GM12873 (cell line): Measurements from ENCODE around the gene ARHGAP12.
A peak's percentile ranks its signal among the peaks of the same experiment; 100 is the strongest.

Experiments
- TF ChIP-seq, protein P1 (sequence below): IDR thresholded peaks from 2 replicates; pipeline ENCODE4 v1.5.1; 2012; ENCODE audit warnings: low read depth, mild to moderate bottlenecking, moderate library complexity, low read length, control low read depth; ENCODE audit not compliant: insufficient read depth; ENCODE audit errors: missing control alignments

ARHGAP12 gene

DNA sequence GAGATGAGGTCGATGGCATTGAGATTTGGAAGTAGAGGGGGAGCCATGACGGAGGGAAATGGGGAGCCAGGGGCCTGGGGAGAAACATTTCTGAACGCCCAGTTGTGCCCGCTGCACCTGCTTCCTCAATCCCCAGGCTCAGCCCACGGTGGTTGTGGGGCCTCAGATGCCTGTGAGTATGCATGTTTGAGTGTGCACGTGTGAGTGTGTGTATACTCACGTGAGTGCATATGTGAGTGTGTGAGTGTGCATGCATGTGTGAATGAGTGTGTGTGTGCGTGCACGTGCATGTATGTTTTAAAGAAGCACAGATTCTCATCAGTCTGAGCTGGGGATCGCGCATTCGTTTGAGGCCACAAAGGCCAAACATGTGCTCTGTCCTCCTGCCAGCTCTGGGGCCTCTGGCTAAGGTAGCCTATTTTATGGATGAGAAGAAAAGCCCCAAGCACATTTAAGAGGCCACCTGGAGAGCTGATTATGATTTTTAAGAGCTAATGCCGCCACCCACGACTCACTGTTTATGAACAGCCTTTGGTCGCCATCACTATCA, 154.8 kb downstream of the ARHGAP12 start:
- TF ChIP-seq, protein P1, sequence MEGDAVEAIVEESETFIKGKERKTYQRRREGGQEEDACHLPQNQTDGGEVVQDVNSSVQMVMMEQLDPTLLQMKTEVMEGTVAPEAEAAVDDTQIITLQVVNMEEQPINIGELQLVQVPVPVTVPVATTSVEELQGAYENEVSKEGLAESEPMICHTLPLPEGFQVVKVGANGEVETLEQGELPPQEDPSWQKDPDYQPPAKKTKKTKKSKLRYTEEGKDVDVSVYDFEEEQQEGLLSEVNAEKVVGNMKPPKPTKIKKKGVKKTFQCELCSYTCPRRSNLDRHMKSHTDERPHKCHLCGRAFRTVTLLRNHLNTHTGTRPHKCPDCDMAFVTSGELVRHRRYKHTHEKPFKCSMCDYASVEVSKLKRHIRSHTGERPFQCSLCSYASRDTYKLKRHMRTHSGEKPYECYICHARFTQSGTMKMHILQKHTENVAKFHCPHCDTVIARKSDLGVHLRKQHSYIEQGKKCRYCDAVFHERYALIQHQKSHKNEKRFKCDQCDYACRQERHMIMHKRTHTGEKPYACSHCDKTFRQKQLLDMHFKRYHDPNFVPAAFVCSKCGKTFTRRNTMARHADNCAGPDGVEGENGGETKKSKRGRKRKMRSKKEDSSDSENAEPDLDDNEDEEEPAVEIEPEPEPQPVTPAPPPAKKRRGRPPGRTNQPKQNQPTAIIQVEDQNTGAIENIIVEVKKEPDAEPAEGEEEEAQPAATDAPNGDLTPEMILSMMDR = no peak

DNA sequence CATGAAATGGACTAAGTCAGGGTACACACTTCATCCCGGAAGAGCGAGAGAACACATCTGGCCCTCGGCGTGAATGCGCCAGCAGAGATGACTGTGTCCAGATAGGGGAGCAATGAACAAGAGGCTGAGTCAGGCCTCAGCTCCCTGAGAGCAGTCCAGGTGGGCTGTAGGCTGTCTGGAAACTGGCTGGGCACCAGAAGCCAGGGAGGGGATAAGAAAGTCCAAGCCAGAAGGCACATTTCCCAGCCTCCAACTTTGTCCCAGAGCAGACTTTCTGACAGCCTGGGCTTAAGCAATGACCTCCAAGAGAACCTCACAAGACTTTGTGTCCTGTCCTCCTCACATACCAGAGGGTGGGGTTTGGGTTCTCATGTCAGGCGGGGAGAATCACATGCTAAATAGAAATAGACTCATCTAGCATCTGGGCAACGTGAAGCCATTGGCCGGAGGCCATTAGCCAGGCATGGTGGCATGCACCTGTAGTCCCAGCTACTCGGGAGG, 157.2 kb downstream of the ARHGAP12 start:
- TF ChIP-seq, protein P1 = no peak

GRCh38 chr10:31770307-31770902, 158.2 kb downstream of the ARHGAP12 start:
- TF ChIP-seq, protein P1 = peak; percentile 82

- TF ChIP-seq, protein P1 = no peak
These were observed 159.1 kb downstream of the ARHGAP12 start for GRCh38 chr10:31769564-31769963.

GRCh38 chr10:31768467-31768866, 160.2 kb downstream of the ARHGAP12 start:
- TF ChIP-seq, protein P1 = no peak

DNA sequence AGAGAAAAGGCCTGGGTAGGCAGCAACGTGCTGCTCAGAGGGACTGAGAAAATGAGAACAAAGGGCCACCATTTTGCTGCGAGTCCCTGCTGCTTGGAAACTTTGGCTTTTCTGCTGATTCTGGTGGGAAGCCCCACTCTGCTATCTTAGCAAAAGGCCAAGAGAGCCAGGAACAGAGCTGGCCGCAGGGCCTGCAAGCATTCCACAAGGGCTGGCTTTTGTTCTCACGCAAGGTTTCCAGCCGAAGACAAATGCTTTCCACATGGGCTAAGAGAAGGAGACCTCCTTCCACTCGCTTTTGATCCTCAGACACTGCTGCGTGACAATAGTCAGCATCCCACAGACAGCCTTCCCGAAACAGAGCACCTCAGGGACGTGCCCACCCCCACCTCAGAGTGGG, 163.1 kb downstream of the ARHGAP12 start:
- TF ChIP-seq, protein P1 = no peak

- TF ChIP-seq, protein P1 = no peak
These were observed 166.3 kb downstream of the ARHGAP12 start for GRCh38 chr10:31762316-31762715.
